Activated naive CD4-positive, alpha-beta T cell treated with anti-CD3 and anti-CD28 coated beads, Interleukin-2, amount 50 U/mL, for 72 hours (primary cell): ENCODE data around the gene DPY19L2. TPM values are rescaled to one million over a fixed set of nuclear protein-coding genes. Genes with fewer than 3 reads are reported as not detected.
A peak's percentile ranks its signal among the peaks of the same experiment; 100 is the strongest.
"Not testable (repeated sequence)": the region's sequence is repeated elsewhere in the genome, so short reads cannot be mapped to it uniquely, and the experiment has no call there.

Experiments
- ATAC-seq, 2 donors: fragments of 150-1000 bp; cut with Tn5 transposase; 2 replicates each; pipeline ENCODE4 v1.10.0; 2021; ENCODE audit warnings: mild to moderate bottlenecking in 2 of 2, moderate library complexity in 2 of 2
- DNase-seq, 2 donors: peaks; one replicate each; pipeline ENCODE4 v3.0.0; 2021 to 2022; ENCODE audit warnings: low spot score in 2 of 2
- H3K27ac Mint-ChIP-seq, 2 donors: one replicate each; pipeline ENCODE4 v1.8.0; 2022; ENCODE audit warnings: mild to moderate bottlenecking in 2 of 2, mixed read lengths in 2 of 2
- H3K36me3 Mint-ChIP-seq, 2 donors: one replicate each; pipeline ENCODE4 v1.8.0; 2022; ENCODE audit warnings: mixed read lengths in 2 of 2
- H3K9me3 Mint-ChIP-seq, 2 donors: one replicate each; pipeline ENCODE4 v1.8.0; 2022; ENCODE audit warnings: mixed read lengths in 2 of 2
- total RNA-seq, 2 donors: library from RNA; stranded (reverse); gene quantifications; one replicate each; pipeline ENCODE4 v1.2.3, GENCODE V29; 2022

The DPY19L2 gene
- total RNA-seq, 2 donors from 2014 or later = 3.8 TPM; not detected in 1

DNA sequence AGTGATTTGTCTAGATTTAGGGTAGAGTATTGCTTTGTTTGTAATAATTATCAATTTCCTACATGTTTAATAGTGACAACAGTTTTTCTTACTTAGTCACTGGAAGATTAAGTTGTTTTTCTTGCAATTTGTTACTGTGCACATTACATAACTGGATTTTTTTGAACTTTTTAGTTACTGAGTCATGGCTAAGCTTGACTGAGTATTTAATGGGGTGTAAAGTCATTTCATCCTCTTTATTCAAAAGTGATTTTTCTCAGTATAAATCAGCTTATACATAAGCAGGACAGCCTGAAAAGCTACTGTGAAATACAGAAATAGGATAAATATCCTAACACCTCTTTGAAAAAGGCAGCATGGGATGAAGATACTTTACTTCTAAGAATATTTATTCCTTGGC lies 12.5 kb upstream of the DPY19L2 start:
- not testable (repeated sequence) for H3K36me3 Mint-ChIP-seq, DNase-seq, H3K9me3 Mint-ChIP-seq, H3K27ac Mint-ChIP-seq, ATAC-seq

DNA sequence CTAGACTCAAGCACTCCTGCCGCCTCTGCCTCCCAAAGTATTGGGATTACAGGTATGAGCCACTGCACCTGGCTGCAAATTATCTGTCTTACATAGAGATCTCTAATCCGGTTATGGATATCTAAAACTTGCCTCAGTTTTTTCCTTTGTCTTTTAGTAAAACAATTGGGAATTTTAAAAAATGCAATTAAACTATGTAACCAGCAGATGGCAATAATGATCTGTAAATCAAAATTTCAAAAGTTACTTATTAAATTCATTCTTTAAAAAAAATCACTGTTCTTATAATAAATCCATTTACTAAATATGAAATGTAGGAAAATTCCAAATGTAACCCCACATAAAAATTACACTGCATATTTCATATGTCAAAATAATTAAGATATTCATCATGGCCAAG lies 4.3 kb upstream of the DPY19L2 start:
- DNase-seq, ATAC-seq: not testable (repeated sequence)

DNA sequence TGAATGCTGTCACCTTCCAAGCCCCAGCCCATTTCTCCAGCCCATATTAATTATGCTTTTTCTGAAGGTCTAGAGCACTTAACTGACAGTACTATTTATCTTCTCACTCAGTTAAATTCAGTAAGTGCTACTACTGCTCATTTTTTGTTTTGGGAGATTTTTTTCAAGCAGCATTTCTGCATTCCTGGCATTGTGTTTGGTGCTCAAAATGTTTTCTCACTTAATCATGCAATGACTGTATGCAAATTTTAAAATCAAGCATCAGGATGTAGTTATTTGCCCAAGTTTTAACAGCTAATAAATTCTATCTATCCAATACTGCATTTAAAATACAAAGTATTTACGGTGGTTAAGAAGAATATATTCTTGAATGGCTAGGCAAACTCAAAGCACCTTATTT lies 1.6 kb upstream of the DPY19L2 start:
- H3K36me3 Mint-ChIP-seq = not testable (repeated sequence)

More for the DNA sequence above, 4.3 kb upstream of the DPY19L2 start:
- H3K36me3 Mint-ChIP-seq, H3K27ac Mint-ChIP-seq, H3K9me3 Mint-ChIP-seq: not testable (repeated sequence)

DNA sequence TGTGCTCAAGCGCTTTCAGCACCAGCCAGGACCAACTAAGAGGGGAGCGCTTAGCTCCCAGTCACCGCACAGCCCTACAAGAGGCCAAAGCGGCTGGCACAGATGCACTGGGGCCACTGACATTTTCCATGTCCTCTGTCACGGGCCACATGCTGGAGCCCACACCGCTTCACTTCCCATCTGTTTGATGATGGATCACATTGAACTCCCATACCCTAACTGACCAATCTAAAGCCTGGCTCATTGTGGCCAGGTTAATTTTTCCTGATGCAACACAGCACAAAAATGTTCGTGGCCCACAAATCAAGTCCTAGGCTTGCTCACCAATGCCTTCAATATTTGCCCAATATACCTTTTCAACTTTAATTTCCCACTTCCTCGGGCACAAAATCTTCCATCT lies 1.1 kb upstream of the DPY19L2 start:
- not testable (repeated sequence) for DNase-seq, H3K36me3 Mint-ChIP-seq, ATAC-seq, H3K9me3 Mint-ChIP-seq, H3K27ac Mint-ChIP-seq

More for the DNA sequence above, 1.6 kb upstream of the DPY19L2 start:
- not testable (repeated sequence) for H3K27ac Mint-ChIP-seq, ATAC-seq, H3K9me3 Mint-ChIP-seq, DNase-seq

DNA sequence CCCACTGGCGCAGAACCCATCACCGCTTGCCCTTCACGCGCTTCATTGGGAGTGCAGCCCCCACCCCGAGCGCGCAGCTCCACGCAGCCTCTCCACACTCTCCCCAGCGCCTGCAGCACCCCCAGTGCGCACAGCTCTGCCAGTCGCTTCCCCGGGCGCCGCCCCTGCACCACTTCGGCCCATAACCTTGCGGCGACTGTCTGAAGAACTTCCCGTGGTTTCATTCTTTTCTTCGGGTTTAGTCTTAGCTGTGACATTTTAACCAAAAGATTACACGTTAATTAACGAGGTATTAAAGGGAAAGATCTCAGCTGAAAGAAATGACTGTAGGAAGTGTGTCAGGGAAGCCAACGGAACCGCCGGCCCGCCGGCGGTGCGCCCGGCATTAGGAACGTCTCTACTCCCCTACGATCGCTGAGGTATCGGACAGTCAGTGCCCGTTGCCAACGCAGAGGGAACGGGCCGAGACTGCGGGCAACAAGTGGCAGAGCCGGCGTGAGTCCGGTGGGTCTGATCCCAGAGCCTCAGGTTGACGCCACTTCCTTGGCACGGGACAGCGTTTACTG lies 590 bp upstream of the DPY19L2 start:
- DNase-seq (peak in 1 of 2 donors; percentile 3), ATAC-seq (peak in 1 of 2 donors; percentile 63)
- peak overlapping the region in 1 of 2 donors; percentile 29 for H3K27ac Mint-ChIP-seq
- not testable (repeated sequence) for H3K36me3 Mint-ChIP-seq, H3K9me3 Mint-ChIP-seq

- not testable (repeated sequence) for H3K27ac Mint-ChIP-seq, ATAC-seq, H3K36me3 Mint-ChIP-seq, DNase-seq, H3K9me3 Mint-ChIP-seq
Measured at GRCh38 chr12:63663005-63663404, 5.3 kb downstream of the DPY19L2 start.

- not testable (repeated sequence) for H3K9me3 Mint-ChIP-seq, DNase-seq, H3K27ac Mint-ChIP-seq, ATAC-seq, H3K36me3 Mint-ChIP-seq
Measured at GRCh38 chr12:63658501-63658900, 9.8 kb downstream of the DPY19L2 start.

DNA sequence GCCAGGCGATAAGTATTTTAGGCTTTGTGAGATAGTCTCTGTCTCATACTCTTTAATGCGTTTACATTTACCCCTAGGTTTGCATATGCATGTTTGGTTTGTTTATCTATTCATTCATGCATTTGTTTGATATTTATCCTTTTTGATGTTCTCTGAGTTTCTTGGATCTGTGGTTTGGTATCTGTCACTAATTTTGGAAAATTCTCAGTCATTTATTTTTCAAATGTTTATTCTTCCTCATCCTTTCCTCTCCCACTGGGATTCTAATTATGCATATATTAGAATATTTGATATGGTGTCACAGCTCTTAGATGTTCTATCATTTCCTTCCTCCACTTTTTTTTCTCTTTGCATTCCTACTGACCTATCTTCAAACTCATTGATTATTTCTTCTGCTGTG lies 11.9 kb downstream of the DPY19L2 start:
- not testable (repeated sequence) for H3K36me3 Mint-ChIP-seq, H3K9me3 Mint-ChIP-seq, DNase-seq, ATAC-seq, H3K27ac Mint-ChIP-seq

DNA sequence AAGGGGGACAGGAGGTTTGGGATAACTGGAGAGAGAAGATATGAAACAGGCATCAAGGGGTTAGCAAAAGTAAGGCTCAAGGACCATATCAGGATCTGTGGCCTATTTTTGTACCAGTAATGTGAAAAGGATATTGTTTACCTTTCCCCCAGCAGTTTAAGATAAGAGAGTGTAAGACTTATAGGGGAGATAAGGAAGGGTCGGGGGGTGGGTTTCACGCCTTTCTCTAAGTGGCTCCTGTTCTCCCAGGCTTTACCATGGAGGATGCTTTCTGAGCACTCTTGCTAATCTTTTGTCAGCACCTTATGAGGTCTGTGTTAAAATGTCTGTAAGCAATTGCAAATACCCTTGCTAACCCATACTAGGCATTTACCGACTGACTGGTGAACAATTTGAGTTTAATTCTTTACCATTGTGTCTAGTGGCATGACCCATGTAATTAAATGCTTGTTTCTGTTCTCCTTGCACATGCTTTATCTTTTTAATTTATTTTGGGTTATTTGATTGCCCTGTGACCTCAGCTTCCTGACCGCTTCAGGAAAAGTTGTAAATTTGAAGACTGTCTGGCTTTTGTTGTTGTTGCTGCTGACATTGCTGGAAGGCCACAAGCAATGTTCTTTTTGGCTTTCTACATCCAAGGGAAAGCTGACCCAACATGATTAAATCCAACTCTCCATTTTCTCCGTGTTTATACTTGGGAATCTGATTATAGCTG lies 12.6 kb downstream of the DPY19L2 start:
- not testable (repeated sequence) for H3K9me3 Mint-ChIP-seq, DNase-seq, ATAC-seq, H3K27ac Mint-ChIP-seq, H3K36me3 Mint-ChIP-seq

DNA sequence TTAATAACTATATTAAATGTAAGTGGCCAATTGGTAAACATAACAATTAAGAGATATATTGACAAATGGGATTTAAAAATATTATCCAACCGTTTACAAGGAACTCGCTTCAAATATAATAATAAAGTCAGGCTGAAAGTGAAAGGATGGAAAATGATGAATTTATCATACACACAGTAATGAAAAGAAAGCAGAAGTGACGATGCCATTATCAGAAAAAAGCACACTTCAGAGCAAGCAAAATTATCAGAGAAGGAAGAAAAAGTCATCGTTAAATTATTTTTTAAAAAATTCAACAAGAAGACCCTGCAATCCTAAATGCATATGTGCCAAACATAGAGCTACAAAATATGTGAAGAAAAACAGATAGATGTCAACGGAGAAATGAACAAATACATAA lies 13.8 kb downstream of the DPY19L2 start:
- H3K36me3 Mint-ChIP-seq, ATAC-seq, DNase-seq, H3K9me3 Mint-ChIP-seq, H3K27ac Mint-ChIP-seq: not testable (repeated sequence)

- not testable (repeated sequence) for H3K9me3 Mint-ChIP-seq, H3K36me3 Mint-ChIP-seq, H3K27ac Mint-ChIP-seq, ATAC-seq, DNase-seq
Measured at GRCh38 chr12:63649517-63649916, 18.8 kb downstream of the DPY19L2 start.

GRCh38 chr12:63643381-63644140 lies 24.7 kb downstream of the DPY19L2 start:
- DNase-seq, H3K36me3 Mint-ChIP-seq, ATAC-seq, H3K27ac Mint-ChIP-seq, H3K9me3 Mint-ChIP-seq: not testable (repeated sequence)

GRCh38 chr12:63624258-63624657 lies 44.0 kb downstream of the DPY19L2 start:
- not testable (repeated sequence) for H3K27ac Mint-ChIP-seq, DNase-seq, H3K9me3 Mint-ChIP-seq, H3K36me3 Mint-ChIP-seq, ATAC-seq

DNA sequence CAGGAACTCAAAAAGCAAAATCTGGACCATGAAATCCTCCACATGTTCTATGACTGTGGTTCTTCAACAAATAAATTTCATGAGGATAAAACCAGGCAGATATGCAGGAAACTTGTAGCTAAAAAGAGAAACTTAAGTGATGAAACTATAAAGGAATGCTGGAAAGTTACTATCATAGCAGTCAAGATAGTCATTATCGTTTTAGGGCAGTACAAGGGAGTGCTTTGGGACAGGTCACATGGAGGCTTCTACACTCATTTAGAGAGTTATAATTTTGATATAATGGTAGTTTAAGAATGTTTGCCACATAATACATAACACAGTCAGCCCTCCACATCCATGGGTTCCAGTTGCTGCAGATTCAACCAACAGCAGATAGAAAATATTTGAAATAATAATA lies 52.7 kb downstream of the DPY19L2 start:
- not testable (repeated sequence) for ATAC-seq, DNase-seq, H3K36me3 Mint-ChIP-seq, H3K27ac Mint-ChIP-seq, H3K9me3 Mint-ChIP-seq

- not testable (repeated sequence) for ATAC-seq, H3K9me3 Mint-ChIP-seq, DNase-seq, H3K27ac Mint-ChIP-seq, H3K36me3 Mint-ChIP-seq
Measured at GRCh38 chr12:63611285-63611684, 57.0 kb downstream of the DPY19L2 start.

GRCh38 chr12:63609281-63609680 lies 59.0 kb downstream of the DPY19L2 start:
- not testable (repeated sequence) for DNase-seq, H3K9me3 Mint-ChIP-seq, H3K36me3 Mint-ChIP-seq, ATAC-seq, H3K27ac Mint-ChIP-seq

GRCh38 chr12:63604985-63605384 lies 63.3 kb downstream of the DPY19L2 start:
- H3K27ac Mint-ChIP-seq, DNase-seq, H3K36me3 Mint-ChIP-seq, ATAC-seq, H3K9me3 Mint-ChIP-seq: not testable (repeated sequence)
